ENCODE measurements around the gene RGS7BP. TPM values are rescaled to one million over a fixed set of nuclear protein-coding genes. Genes with fewer than 3 reads are reported as not detected.

RGS7BP gene
- total and polyA plus RNA-seq, 12 donors = 0.54 to 23.5 (median 7.4) TPM

GRCh38 chr5:64603676-64604075 lies 97.9 kb downstream of the RGS7BP start:
- DNase-seq = no peak
- no peaks in the 10 kb centered on the region for H3K9me3 ChIP-seq (replicated peaks in 1 of 3)
- H3K27ac ChIP-seq = no peak overlapping the region
- no peaks in the 10 kb centered on the region for H3K27me3 ChIP-seq
- no peak for TF ChIP-seq CTCF (IDR thresholded peaks at IDR 0.05)
- intact Hi-C loops (cut with DNase I) = loop anchor here in 1 of 2 donors (10.0 kb wide), 1 partner anchor 99 kb away; the partner anchor contains the start of gene RGS7BP
- WGBS, 4 donors = 66 to 77% (median 72%) methylated on average over 4 of the region's 4 CpGs
- no peaks in the 10 kb centered on the region for H3K4me1 ChIP-seq (replicated peaks in 1 of 2)
- no peaks in the 10 kb centered on the region for H3K36me3 ChIP-seq (replicated peaks in 1 of 2)
- H3K4me3 ChIP-seq = no peak overlapping the region

GRCh38 chr5:64606926-64607325 lies 101.1 kb downstream of the RGS7BP start:
- intact Hi-C loops (cut with DNase I) = loop anchor here in 1 of 2 donors (10.0 kb wide), 1 partner anchor 102 kb away; the partner anchor contains the start of gene RGS7BP
- no peaks in the 10 kb centered on the region for H3K4me1 ChIP-seq (replicated peaks in 1 of 2)
- WGBS, 4 donors = 85 to 100% (median 95%) methylated on average over 1 of the region's 1 CpG
- H3K27me3 ChIP-seq = no peaks in the 10 kb centered on the region
- TF ChIP-seq CTCF (IDR thresholded peaks at IDR 0.05) (no peak), POLR2A (IDR thresholded peaks at IDR 0.05) (no peak)
- no peaks in the 10 kb centered on the region for H3K36me3 ChIP-seq (replicated peaks in 1 of 2)
- H3K27ac ChIP-seq = no peak overlapping the region
- no peaks in the 10 kb centered on the region for H3K9me3 ChIP-seq (replicated peaks in 1 of 3)
- H3K4me3 ChIP-seq = no peak overlapping the region
- DNase-seq = no peak

- Histone ChIP-seq H3K27ac (no peak overlapping the region), H3K9me3 (replicated peaks in 1 of 3) (no peaks in the 10 kb centered on the region), H3K36me3 (replicated peaks in 1 of 2) (no peaks in the 10 kb centered on the region), H3K27me3 (no peaks in the 10 kb centered on the region), H3K4me3 (no peak overlapping the region), H3K4me1 (replicated peaks in 1 of 2) (no peaks in the 10 kb centered on the region)
- TF ChIP-seq POLR2A (IDR thresholded peaks at IDR 0.05) (no peak), CTCF (IDR thresholded peaks at IDR 0.05) (peak; percentile 58 to 82 (median 78))
- intact Hi-C loops (cut with DNase I) = loop anchor here (5.0 to 10.0 kb wide), 5 partner anchors 108 to 468 kb away; partner anchors contain the start of gene RGS7BP (in 1 of the 2)
- peak; percentile 37 to 79 (median 56) for DNase-seq
- 14 to 20% (median 16%) methylated on average over 5 of the region's 5 CpGs for WGBS, 4 donors
Measured at GRCh38 chr5:64612344-64612961, 106.6 kb downstream of the RGS7BP start.

GRCh38 chr5:64615895-64616294 lies 110.1 kb downstream of the RGS7BP start:
- TF ChIP-seq POLR2A (IDR thresholded peaks at IDR 0.05) (no peak), CTCF (IDR thresholded peaks at IDR 0.05) (no peak)
- Histone ChIP-seq H3K36me3 (replicated peaks in 1 of 2) (no peaks in the 10 kb centered on the region), H3K4me3 (no peak overlapping the region), H3K4me1 (replicated peaks in 1 of 2) (no peaks in the 10 kb centered on the region), H3K27ac (no peak overlapping the region), H3K9me3 (replicated peaks in 1 of 3) (no peaks in the 10 kb centered on the region), H3K27me3 (no peaks in the 10 kb centered on the region)
- 54 to 83% (median 79%) methylated on average over 3 of the region's 3 CpGs for WGBS, 4 donors
- no peak for DNase-seq
- intact Hi-C loops (cut with DNase I) = loop anchor here (10.0 kb wide), 2 partner anchors 111 to 471 kb away; partner anchors contain the start of gene RGS7BP (in 1 of the 2)
